HCT116 (cell line): ENCODE measurements around the gene RBMX. TPM values are rescaled to one million over a fixed set of nuclear protein-coding genes. Genes with fewer than 3 reads are reported as not detected.

ENCODE experiments used
- ATAC-seq: fragments of 200-7000 bp; cut with Tn5 transposase; 2 replicates; pipeline ENCODE4 v1.9.1; 2020; ENCODE audit warnings: mild to moderate bottlenecking, moderate library complexity
- BruUV-seq: library from RNA; stranded (reverse); fragments of 400-500 nt; replicated peaks from 2 replicates; lab custom pipeline; 2021; lab: Mats Ljungman, UMichigan
- CTCF ChIA-PET: fragments of 300-600 bp; sonication (Branson Sonifier 250); formaldehyde crosslinking; loops from one replicate; lab custom pipeline; 2021; ENCODE audit warnings: antibody characterized with exemption; lab: Charles Lee
- POLR2A ChIA-PET: fragments of 300-600, 350-600 bp; sonication (Branson Sonifier 250); formaldehyde crosslinking; loops from one replicate; lab custom pipeline; 2021; ENCODE audit warnings: antibody characterized with exemption; lab: Charles Lee
- RAD21 ChIA-PET, 2 experiments: fragments of 300-600 bp; sonication (Branson Sonifier 250); formaldehyde crosslinking; loops; one replicate each; lab custom pipeline; 2023; ENCODE audit warnings: low total read pairs in 2 of 2; ENCODE audit not compliant: uncharacterized antibody in 2 of 2, unreplicated experiment in 2 of 2, low non-redundant PET in 1 of 2; lab: Charles Lee
- DNase-seq: peaks from one replicate; pipeline ENCODE4 v3.0.0-alpha.2; 2010; ENCODE audit warnings: low read depth, low spot score
- H2AFZ ChIP-seq: fragments of 200-600 bp; shearing (Covaris generic), sonication (generic); 2 replicates; pipeline ENCODE4 v1.6.1; 2017; ENCODE audit warnings: low read depth, mixed run types, mixed read lengths, antibody characterized with exemption, low read length; ENCODE audit not compliant: poor library complexity, severe bottlenecking
- H3K27ac ChIP-seq: 2 replicates; pipeline ENCODE4 v1.5.1; 2012; ENCODE audit warnings: low read depth, low read length
- H3K27me3 ChIP-seq: fragments of 200-600 bp; sonication (generic); 2 replicates; pipeline ENCODE4 v1.6.1; 2016; ENCODE audit warnings: mixed run types, low read length, mixed read lengths; ENCODE audit not compliant: insufficient read depth
- H3K36me3 ChIP-seq, 2 experiments: fragments of 200-500 bp in 1 of 2; fragments of 200-600 bp in 1 of 2; sonication (Bioruptor generic) in 1 of 2; sonication (generic) in 1 of 2; 2 replicates each; pipeline versions ENCODE4 v1.5.1 to v1.6.1; 2014 to 2016; ENCODE audit warnings: low read length in 2 of 2, inconsistent platforms in 1 of 2, mixed read lengths in 1 of 2, mixed run types in 1 of 2; ENCODE audit not compliant: insufficient read depth in 2 of 2, control insufficient read depth in 1 of 2
- H3K4me1 ChIP-seq, 2 experiments: fragments of 200-600 bp in 1 of 2; sonication (generic) in 1 of 2; 2 replicates each; pipeline versions ENCODE4 v1.5.1 to v1.6.1; 2012 to 2017; ENCODE audit warnings: low read length in 2 of 2, inconsistent platforms in 1 of 2, mild to moderate bottlenecking in 1 of 2, mixed read lengths in 1 of 2, mixed run types in 1 of 2, moderate library complexity in 1 of 2; ENCODE audit not compliant: insufficient read depth in 2 of 2, control insufficient read depth in 1 of 2
- H3K4me2 ChIP-seq: fragments of 200-600 bp; sonication (generic); 2 replicates; pipeline ENCODE4 v1.6.1; 2017; ENCODE audit warnings: mixed run types, low read length, mixed read lengths
- H3K4me3 ChIP-seq, 2 experiments: fragments of 200-600 bp in 1 of 2; sonication (generic) in 1 of 2; replicated peaks in 1 of 2; 2 replicates each; pipeline ENCODE4 v1.5.1; 2011 to 2016; ENCODE audit warnings: low read length in 2 of 2, control low read depth in 1 of 2, low read depth in 1 of 2, mild to moderate bottlenecking in 1 of 2, mixed read lengths in 1 of 2, mixed run types in 1 of 2
- H3K79me2 ChIP-seq: fragments of 200-600 bp; sonication (generic); 2 replicates; pipeline ENCODE4 v1.6.1; 2017; ENCODE audit warnings: mild to moderate bottlenecking, mixed run types, low read length, moderate library complexity, mixed read lengths; ENCODE audit not compliant: insufficient read depth
- H3K9ac ChIP-seq: fragments of 200-600 bp; sonication (generic); 2 replicates; pipeline ENCODE4 v1.6.1; 2016; ENCODE audit warnings: low read length, mixed read lengths
- H3K9me2 ChIP-seq: fragments of 200-600 bp; sonication (generic), shearing (Covaris generic); 2 replicates; pipeline ENCODE4 v1.6.1; 2017; ENCODE audit warnings: mixed run types, mild to moderate bottlenecking, moderate library complexity; ENCODE audit not compliant: insufficient read depth
- H3K9me3 ChIP-seq, 2 experiments: fragments of 200-500 bp in 1 of 2; fragments of 200-600 bp in 1 of 2; sonication (Bioruptor generic) in 1 of 2; sonication (generic) in 1 of 2; 2 replicates each; pipeline ENCODE4 v1.6.1; 2014 to 2017; ENCODE audit warnings: low read length in 2 of 2, mixed read lengths in 2 of 2, inconsistent platforms in 1 of 2, low read depth in 1 of 2, mild to moderate bottlenecking in 1 of 2, mixed run types in 1 of 2, moderate library complexity in 1 of 2; ENCODE audit not compliant: control insufficient read depth in 1 of 2, insufficient read depth in 1 of 2
- H4K20me1 ChIP-seq: fragments of 200-600 bp; sonication (generic), shearing (Covaris generic); 2 replicates; pipeline ENCODE4 v1.6.1; 2017; ENCODE audit warnings: mixed run types, mild to moderate bottlenecking, moderate library complexity; ENCODE audit not compliant: insufficient read depth
- CBX3 ChIP-seq: IDR thresholded peaks from 2 replicates; pipeline ENCODE4 v1.6.1; 2012; ENCODE audit warnings: low read depth
- CEBPB ChIP-seq: IDR thresholded peaks from 2 replicates; pipeline ENCODE4 v1.6.1; 2012; ENCODE audit warnings: low read depth
- CTCF ChIP-seq, 3 experiments: fragments of 200-600 bp in 1 of 3; sonication (generic) in 1 of 3; IDR thresholded peaks in 2 of 3; conservative IDR thresholded peaks in 1 of 3; 2 replicates each; pipeline ENCODE4 v1.5.1; 2012 to 2017; ENCODE audit warnings: low read depth in 2 of 3, low read length in 2 of 3, antibody characterized with exemption in 1 of 3, borderline replicate concordance in 1 of 3, control low read depth in 1 of 3, mild to moderate bottlenecking in 1 of 3, mixed read lengths in 1 of 3, mixed run types in 1 of 3, moderate library complexity in 1 of 3; ENCODE audit not compliant: insufficient read depth in 1 of 3
- EZH2phosphoT487 ChIP-seq: fragments of 200-600 bp; IDR thresholded peaks from 2 replicates; pipeline ENCODE4 v1.6.1; 2018; ENCODE audit warnings: antibody characterized with exemption, borderline replicate concordance
- MAX ChIP-seq: IDR thresholded peaks from 2 replicates; pipeline ENCODE4 v1.6.1; 2012
- POLR2A ChIP-seq: IDR thresholded peaks from 2 replicates; pipeline ENCODE4 v1.7.0; 2011; ENCODE audit warnings: borderline replicate concordance; ENCODE audit not compliant: insufficient read depth, insufficient read length; ENCODE audit errors: extremely low read depth
- POLR2AphosphoS5 ChIP-seq: IDR thresholded peaks from 2 replicates; pipeline ENCODE4 v1.6.1; 2011; ENCODE audit warnings: mild to moderate bottlenecking, low read depth, low read length, moderate library complexity
- REST ChIP-seq: IDR thresholded peaks from 2 replicates; pipeline ENCODE4 v1.6.1; 2012; ENCODE audit warnings: low read depth
- SIN3A ChIP-seq: IDR thresholded peaks from 2 replicates; pipeline ENCODE4 v1.6.1; 2012; ENCODE audit warnings: low read depth
- SP1 ChIP-seq: IDR thresholded peaks from 2 replicates; pipeline ENCODE4 v1.6.1; 2012; ENCODE audit warnings: low read depth
- SRF ChIP-seq: IDR thresholded peaks from 2 replicates; pipeline ENCODE4 v1.6.1; 2012; ENCODE audit warnings: low read depth
- YY1 ChIP-seq: IDR thresholded peaks from 2 replicates; pipeline ENCODE4 v1.6.1; 2011; ENCODE audit warnings: low read length, low read depth, moderate library complexity, mild to moderate bottlenecking; ENCODE audit not compliant: insufficient replicate concordance; ENCODE audit errors: extremely low read depth
- ZNF274 ChIP-seq: fragments of 200-500 bp; sonication (Bioruptor generic); IDR thresholded peaks from 2 replicates; pipeline ENCODE4 v1.6.1; 2014; ENCODE audit warnings: mild to moderate bottlenecking, low read depth, low read length, inconsistent platforms
- intact Hi-C: fragments of 100-400 bp; cut with micrococcal nuclease; formaldehyde crosslinking; loops from 2 replicates; pipeline ENCODE4 v1.10.0; 2022
- total RNA-seq: library from RNA; stranded (reverse); gene quantifications from one replicate; pipeline ENCODE4 v1.2.1, GENCODE V29; 2021; ENCODE audit not compliant: unreplicated experiment

RBMX gene
- total RNA-seq, 1 experiment from 2014 or later: 267 TPM

GRCh38 chrX:136867096-136867491, 13.4 kb downstream of the RBMX start:
- H3K9me2 ChIP-seq: no peaks in the 10 kb centered on the region
- no peaks in the 10 kb centered on the region for H3K27me3 ChIP-seq
- H4K20me1 ChIP-seq: peaks cover 24% of the 10 kb centered on the region; the same call in 1 of the 2 replicates
- no peak overlapping the region for H3K9ac ChIP-seq
- no TSS peak for BruUV-seq
- H3K4me2 ChIP-seq: no peak overlapping the region
- POLR2A ChIA-PET: interaction anchor here (1.1 kb wide), 1 partner anchor 13 kb away, joined by 3 read pairs; the partner anchor contains the start of gene RBMX
- ATAC-seq (no peak), DNase-seq (no peak)
- CTCF ChIA-PET: no interaction called here
- H3K36me3 ChIP-seq: peaks cover 10 to 32% of the 10 kb centered on the region in 2 experiments; a peak in 3 of 4 replicates
- peaks cover 67% of the 10 kb centered on the region for H3K79me2 ChIP-seq
- no peaks in the 10 kb centered on the region for H3K9me3 ChIP-seq
- intact Hi-C loops: no loop called here
- no peak overlapping the region for H2AFZ ChIP-seq
- no peak overlapping the region for H3K4me3 ChIP-seq
- no peak overlapping the region for H3K27ac ChIP-seq
- RAD21 ChIA-PET: no interaction called here
- TF ChIP-seq MAX (no peak), REST (no peak), POLR2AphosphoS5 (no peak)
- H3K4me1 ChIP-seq: no peaks in the 10 kb centered on the region

GRCh38 chrX:136866337-136867095, 14.0 kb downstream of the RBMX start:
- Histone ChIP-seq H3K9me3 (no peaks in the 10 kb centered on the region), H4K20me1 (peaks cover 21% of the 10 kb centered on the region; the same call in 1 of the 2 replicates), H3K9ac (no peak overlapping the region), H3K4me1 (no peaks in the 10 kb centered on the region), H3K27ac (no peak overlapping the region), H3K4me3 (no peak overlapping the region), H3K27me3 (no peaks in the 10 kb centered on the region), H3K36me3 (peaks cover 10 to 29% of the 10 kb centered on the region in 2 experiments; a peak in 3 of 4 replicates), H3K79me2 (peaks cover 62% of the 10 kb centered on the region), H3K4me2 (no peak overlapping the region), H3K9me2 (no peaks in the 10 kb centered on the region), H2AFZ (no peak overlapping the region)
- BruUV-seq: TSS peak; percentile 1
- no peak for DNase-seq
- no peak for ATAC-seq
- RAD21 ChIA-PET: no interaction called here
- POLR2A ChIA-PET: no interaction called here
- intact Hi-C loops: no loop called here
- TF ChIP-seq SRF: no peak
- no peak for TF ChIP-seq ZNF274
- TF ChIP-seq CEBPB: no peak
- TF ChIP-seq EZH2phosphoT487: no peak
- TF ChIP-seq SIN3A: no peak
- no peak for TF ChIP-seq MAX
- no peak for TF ChIP-seq YY1
- TF ChIP-seq POLR2A: no peak
- TF ChIP-seq CBX3: no peak
- no peak for TF ChIP-seq SP1
- no peak for TF ChIP-seq CTCF (IDR thresholded peaks at IDR 0.05 in 2 of 3, conservative IDR thresholded peaks at IDR 0.05 in 1 of 3; ENCODE audit: borderline replicate concordance in 1 of 3, insufficient read depth in 1 of 3, low read depth in 2 of 3, low read length in 2 of 3)
- CTCF ChIA-PET: no interaction called here
